GM21515 (cell line): Measurements from ENCODE around the gene CACNA1A.

Experiments
- ATAC-seq: cut with Tn5 transposase; IDR thresholded peaks from one replicate; pipeline ENCODE4 v1.9.1; 2021; ENCODE audit not compliant: unreplicated experiment

The CACNA1A gene

DNA sequence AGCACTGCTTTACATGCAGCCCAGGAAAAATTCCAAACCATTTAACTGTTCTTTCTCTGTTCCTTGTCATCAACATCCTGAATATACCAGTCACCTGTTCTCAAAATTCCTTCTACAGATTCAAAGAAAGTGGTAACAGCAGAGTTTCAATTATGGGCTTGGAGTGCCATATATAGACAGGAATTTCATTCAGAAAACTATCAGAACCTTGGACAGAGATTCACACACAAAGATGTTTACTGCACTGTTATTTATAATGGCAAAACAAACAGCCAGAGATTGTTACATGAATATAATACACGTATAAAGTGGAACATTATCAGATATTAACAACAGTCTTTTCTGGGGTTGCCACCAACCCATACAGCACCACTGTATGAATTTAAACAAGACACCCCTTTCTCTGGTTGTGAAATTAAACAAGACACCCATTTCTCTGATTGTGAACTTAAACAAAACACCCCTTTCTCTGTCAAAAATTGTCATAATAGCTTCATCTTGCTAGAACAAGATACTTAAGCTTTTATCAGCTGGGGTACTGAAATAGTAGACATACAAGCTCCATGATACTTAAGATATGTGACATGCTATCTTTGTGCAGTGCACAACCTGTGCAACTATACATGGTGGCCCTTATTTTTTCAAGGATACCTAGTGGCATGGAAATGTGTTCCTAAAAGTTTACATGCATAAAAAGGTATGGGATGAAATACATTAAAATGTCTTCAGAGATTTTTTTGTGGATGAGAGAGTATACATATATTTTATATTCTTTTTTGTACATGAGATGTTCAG is 12.6 kb downstream of the CACNA1A start:
- no peak for ATAC-seq

DNA sequence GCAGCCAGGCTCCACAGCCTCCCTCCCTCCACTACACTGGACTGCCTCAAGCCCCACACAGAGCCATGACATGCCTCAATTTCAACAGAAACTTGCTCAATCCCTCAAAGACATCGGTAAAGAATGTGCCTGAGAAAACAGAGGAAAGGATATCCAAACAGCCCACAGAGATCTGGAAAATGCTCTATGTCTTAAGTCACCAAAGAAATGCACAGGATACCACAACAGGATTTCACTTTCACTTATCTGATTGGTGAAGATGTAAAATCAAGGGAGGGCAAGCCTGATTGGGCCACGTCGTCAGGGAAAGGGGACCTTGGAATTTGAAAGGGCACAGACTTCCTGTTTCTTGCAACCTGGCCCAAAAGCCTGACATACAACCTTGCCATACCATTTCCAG is 14.2 kb downstream of the CACNA1A start:
- ATAC-seq: no peak

DNA sequence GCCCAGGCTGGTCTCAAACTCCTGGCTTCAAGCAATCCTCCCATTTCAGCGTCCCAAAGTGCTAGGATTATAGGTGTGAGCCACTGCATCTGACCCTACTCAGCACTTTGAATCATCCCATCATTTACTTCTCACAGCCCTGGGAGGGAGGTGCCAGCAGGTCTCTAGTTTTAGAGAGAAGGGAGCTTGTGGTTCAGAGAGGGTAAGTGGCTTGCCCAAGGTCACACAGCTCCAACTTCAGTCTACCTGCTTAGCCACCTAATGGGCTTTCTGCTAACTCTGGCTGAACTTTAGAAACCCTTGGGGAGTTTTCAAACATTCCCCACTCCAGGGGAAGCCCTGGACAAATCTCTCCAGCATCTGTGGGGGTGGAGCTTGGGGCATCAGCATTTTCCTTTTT is 18.3 kb downstream of the CACNA1A start:
- no peak for ATAC-seq

DNA sequence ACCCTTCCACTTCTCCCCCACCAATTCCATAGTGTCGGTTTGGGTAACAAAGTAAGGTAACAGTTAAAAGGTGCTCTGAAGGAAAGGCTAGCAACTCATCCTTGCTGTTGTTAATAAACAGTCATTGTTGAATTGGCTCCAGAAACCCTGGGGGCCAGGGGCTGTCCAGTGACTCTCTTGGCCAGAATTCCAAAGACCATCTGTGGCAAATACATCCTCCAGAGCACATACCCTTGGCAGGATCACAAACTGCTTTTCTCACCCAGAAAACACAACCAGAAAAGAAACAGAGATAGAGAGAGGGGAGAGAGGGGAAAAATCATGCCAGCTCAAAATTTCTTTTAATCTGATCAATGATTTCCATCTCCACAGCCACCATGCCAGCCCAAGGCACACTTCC is 22.1 kb downstream of the CACNA1A start:
- ATAC-seq: no peak

DNA sequence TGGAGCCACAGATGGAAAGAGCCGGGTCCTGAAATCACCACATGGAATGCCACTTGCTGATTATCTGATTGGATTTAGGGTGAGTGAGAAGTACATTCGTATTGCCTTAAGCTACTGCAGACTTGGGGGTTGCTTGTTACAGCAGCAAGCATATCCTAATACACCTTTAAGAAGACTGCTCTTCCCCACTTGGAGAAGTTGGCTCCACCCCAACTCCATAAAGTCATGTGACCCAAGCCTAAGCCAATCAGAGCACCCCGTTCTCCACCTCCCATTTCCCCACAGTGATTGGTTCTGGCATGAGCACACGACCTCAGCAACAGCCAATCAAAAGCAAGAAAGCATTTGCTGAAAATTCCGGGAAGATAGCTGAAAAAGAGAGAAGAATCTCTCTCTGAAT is 23.1 kb downstream of the CACNA1A start:
- ATAC-seq: no peak

DNA sequence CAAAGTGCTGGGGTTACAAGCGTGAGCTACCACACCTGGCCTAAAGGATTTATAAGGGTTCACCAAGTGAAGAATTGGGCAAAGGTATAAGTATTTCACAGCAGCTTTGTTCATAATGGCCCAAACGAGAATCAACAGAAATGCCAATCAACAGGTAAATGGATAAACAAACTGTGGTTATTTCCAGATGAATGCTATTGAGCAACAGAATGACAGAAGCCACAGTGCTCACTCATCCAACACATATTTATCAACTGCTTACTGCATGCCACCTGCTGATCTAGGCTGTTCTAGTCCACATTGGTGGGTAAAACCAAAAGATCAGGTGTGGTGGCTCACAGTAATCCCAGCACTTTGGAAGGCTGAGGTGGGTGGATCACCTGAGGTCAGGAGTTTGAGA is 27.7 kb downstream of the CACNA1A start:
- ATAC-seq: no peak

DNA sequence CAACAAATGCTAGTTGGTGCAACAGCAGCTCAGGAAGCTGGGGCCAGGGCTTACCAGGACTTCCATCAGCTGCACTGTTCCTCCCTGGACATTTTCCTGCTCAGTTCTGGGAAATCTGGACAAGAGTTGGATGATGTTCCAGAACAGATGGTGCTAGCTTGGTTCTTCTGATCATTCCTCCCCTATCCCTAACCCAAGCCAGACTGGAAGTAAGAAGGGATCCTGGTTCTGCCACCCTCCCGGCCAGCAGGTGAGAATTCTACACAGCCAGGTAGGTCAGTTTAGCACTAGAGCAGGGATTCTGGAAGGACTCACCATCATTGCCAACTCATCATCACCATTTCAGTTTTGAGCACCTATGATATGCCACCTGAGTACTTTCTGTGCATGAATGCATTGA is 30.2 kb downstream of the CACNA1A start:
- no peak for ATAC-seq

DNA sequence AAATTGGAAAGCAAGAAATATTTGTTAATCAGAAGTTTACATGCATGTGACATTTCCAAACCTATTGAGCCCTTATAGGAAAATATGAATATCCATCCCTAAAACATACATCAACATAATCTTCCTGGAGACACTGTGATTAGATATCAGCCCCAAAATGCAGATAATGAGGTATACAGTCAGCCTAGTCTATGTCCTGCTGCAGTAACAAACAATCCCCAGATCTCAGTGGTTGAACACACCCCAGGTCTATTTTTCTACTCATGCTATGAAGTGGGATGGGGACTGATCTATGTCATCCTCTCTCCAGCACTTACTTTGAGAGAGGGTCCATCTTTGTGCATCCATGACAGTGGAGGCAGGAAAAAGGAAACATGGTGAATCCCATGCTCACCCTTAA is 31.2 kb downstream of the CACNA1A start:
- ATAC-seq: no peak

DNA sequence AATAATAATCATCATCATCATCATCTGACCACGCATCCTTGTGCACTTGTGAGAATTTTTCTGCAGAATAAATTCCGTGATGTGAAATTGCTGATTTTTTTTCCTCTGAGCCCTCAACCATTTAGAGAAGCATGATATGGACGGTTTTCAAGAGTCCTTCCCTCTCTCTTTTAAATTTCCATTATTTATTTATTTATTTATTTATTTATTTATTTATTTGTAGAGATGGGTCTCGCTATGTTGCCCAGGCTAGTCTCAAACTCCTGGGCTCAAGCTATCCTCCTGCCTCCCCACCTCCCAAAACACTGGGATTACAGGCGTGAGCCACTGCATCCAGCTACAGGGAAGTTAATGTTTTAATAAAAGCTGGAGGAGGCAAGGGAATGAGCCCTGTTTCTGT is 39.6 kb downstream of the CACNA1A start:
- ATAC-seq: no peak

DNA sequence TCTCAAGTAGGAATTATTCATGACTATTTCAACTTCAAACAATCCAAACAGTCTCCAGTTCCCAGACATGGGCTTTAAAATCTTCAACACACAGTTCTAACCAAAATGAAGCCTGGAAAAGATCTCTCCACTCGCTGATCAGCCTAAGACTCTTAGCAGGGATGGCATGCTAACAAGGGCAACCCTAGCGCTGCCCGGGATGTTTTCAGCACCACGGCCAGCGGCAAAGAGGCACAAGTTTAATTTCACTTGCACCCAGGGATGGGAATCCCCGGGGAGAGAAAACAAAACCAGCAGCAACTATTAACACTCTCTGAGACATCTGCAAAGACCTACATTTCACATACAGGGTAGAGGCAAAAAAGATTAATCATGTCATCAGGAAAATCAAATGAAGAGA is 43.0 kb downstream of the CACNA1A start:
- no peak for ATAC-seq

DNA sequence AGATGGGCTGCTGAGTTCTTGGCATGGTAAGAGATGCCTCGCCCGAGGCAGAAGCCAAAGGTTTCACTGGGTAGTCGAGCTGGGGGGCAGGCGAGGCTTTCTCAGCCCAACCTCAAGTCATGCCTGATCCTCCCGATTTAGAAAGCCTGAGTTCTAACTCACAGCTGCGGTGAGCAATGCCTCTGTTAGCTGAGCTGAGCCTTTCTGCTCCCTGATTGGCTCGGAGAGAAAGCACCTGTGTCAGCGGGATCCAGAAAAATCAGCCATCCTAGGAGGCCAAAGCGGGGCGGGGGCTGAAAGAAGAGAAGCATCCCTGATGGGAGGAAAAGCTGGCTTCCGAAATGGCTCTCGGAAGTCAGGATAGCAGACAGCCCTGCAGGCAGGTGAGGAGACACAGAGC is 44.7 kb downstream of the CACNA1A start:
- ATAC-seq: no peak

DNA sequence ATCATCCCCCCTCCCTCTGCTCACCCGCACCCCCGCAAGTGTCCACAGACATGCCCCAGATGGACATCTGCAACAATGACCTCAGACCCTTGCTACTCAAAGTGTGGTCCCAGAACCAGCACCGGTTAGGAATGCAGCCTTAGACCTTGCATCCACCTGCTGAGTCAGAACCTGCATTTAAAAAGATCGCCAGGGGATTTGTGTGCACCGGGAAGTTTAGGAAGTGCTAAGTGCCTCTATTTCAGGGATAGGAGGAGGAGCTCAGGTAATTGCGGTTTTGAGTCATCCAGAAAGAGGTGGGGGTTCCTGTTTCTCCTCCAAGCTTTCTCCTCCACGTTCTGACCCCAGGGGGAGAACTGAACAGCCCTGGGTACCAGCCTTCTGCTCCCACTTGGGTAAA is 46.2 kb downstream of the CACNA1A start:
- no peak for ATAC-seq

DNA sequence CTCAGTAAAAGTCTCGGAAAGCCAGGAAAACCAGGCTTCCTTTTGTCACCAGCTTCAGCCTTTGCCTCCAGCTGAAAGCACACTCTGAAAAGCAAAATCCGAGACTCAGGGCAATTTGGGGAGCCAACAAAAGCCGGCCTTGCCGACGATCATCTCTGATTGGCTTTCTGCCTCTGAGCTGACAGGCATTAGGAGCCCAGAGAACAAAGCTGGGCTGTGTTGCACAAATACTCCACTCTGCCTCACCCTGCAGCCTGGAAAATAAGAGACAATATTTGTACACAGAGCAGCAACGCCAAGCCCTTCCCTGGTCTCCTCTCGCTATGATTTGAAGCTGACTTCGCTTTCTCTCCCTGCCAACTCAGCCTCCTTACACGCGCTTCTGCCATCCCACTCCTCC is 46.9 kb downstream of the CACNA1A start:
- no peak for ATAC-seq

DNA sequence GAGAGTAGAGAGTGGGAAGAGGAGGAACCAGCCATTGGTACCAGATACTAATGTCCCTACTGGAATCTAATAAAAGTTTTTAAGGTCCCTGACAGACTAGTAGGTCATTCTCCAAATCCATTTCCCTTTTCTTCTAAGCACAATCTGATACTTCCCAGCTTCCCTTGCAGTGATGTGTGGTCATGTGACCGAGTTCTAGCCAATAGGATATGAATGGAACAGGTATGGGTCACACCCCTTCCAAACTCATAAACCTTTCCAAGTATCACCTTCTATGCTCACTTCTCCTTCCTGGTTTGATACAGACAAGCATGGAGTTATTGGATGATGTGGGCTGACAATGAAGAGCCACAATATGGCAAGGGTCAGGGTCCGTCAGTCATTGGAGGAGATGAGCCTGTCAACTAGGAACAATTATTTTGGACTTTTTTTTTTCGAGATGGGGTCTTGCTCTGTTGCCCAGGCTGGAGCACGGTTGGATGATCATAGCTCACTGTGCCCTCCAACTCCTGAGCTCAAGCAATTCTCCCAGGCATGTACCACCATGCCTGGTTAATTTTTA is 54.8 kb downstream of the CACNA1A start:
- ATAC-seq: no peak

DNA sequence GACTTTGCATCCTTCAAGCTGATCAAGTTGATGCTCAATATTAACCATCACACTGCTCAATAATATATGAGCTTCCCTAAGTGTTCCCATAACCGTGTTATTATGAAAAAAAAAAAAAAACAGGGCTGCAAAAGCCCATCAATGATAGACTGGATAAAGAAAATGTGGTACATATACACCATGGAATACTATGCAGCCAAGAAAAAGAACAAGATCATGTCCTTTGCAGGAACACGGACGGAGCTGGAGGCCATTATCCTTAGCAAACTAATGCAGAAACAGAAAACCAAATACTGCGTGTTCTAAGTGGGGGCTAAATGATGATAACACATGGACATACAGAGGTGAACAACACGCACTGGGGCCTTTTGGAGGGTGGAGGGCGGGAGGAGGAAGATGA is 58.3 kb downstream of the CACNA1A start:
- ATAC-seq: no peak

DNA sequence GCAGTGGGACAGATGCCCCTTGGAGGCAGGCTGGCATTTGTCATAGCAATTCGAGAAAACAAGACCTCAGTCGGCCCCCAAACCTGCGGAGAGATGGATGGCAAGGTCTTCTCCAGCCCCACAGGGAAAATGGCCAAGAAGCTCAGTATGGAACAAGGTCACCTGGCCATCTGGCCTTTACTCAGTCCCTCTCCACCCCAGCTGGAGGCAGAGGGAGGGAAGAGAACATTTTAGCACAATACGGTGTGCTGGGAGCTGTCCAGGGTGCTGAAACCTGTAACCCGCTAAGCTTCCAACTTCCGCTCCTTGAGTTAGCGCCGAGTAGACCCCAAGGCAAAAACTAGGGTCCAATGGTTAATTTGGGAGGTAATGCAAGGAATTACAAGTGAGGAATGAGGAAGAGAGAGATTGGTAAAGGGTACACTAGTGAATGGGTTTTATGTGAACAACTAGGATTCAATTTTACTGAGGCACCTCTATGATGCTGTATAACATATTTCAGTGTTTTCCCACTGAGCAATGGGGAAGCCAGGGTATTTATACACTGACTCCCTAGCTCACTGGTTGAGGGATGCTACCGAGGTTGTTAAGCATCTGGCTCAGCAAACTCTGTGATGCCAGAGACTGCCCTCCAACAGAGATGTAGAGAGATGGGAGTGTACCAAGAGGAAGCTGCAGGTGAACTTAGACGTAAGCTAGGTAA is 64.3 kb downstream of the CACNA1A start:
- ATAC-seq: no peak

DNA sequence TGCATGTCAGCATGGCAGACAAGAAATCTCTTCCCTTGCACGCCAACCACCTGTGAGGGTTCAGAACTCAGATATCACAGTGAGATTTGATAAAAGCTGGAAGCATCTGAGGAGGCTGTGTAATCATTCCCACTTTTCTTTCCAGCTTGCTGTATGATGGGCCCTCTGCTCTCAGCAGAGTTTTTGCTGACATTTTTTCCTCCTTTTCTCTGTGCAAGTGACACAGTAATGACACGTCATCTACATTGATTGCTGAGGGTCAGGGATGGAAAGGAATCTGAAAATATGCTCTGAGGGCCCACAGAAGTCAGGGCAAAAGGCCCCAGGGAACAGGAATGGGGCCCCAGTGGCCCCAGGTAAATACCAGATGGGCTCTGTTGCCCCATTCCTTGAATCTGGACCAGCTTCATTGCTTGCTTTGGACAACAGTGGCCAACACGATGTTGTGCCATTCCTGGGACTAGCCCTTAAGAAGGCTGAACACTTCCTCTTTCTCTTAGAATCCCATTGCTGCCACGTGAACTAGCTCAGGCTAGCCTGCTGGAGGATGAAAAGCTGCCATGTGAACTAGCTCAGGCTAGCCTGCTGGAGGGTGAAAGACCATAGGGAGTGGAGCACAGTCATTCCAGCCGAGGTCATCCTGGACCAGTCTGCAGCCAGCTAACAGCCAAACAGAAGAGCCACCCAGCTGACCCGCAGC is 68.2 kb downstream of the CACNA1A start:
- ATAC-seq: no peak

DNA sequence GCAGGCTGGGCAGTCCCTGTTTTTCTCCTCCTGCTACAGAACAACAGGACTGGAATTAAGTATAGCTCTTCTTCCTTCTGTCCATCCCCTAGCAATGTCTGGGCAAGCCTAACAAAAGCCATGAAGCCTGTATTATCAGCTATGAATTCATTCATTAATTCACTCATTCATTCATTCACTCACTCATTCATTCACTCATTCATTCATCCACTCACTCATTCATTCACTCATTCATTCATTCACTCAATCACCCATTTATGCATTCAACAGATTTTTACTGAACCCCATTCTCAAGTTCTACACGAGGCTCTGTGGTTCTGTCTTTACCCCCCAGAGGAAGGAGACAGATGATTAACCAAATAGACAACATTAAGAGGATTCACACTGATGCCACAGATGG is 69.9 kb downstream of the CACNA1A start:
- no peak for ATAC-seq

DNA sequence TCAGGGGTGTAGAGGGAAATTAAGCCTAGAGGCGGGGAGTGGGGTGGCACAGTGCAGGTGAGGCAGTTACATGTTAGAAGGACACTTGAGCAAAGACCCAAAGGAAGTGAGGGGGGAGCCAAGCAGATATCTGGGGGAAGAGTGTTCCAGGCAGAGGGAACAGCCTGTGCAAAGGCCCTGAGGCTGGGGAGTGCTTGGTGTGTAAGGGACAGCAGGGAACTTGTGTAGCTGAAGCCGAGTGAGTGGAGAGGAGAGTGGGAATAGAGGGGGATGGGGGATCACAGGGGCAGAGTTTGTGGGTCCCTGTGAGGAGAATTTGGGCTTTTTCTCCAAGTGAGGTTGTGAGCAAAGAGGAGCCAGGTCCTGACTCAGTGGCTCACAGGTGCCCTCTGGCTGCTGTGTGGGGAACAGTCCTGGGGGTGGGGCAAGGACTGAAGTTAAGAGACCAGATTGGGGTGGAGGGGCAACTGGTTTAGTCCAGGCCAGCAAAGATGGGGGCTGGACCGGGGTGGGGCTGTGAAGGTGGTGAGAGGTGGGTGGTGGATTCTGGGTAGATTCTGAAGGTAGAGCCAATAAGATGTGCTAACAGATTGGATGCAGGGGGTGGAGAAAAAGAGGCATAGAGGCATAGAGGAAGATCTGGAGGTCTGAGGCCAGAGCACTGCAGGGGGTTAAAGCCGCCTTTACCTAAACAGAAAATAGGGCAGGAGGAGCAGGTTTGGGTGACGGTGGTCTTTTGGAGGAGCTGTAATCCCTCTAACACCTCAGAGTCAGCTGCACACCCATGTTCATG is 75.3 kb downstream of the CACNA1A start:
- ATAC-seq: no peak

DNA sequence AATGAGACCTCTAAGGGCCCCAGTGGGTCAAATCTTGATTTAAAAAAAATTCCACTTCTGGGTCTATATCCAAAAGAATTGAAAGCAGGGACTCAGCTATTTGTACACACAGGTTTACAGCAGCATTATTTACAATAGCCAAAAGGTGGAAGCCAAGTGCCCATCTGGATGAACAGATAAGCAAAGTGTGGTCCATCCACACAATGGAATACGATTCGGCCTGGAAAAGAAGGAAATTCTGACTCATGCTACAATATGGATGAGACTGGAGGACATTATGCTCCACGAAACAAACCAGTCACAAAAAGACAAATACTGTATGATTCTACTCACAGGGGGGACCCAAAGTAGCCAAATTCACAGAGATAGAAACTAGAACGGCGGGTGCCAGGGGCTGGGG is 76.7 kb downstream of the CACNA1A start:
- ATAC-seq: no peak

DNA sequence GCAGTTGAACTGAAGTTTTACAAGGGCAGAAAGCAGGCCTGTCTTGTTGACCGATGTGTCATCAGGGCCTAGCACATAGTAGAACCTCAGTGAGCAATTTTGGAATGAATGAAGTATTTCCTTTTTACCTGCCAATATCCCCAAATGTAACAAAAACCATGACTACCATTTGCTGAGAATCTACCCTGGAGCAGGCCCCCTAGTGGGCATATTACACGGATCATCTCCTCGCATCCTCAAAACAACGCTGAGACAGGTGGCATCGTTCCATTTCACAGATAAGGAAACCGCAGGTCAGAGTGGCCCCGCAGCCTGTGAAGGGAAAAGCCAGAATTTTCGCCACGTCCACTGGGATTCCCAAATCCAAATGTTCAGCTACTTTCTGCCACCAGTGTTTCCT is 77.9 kb downstream of the CACNA1A start:
- no peak for ATAC-seq
